SK-N-SH treated with all-trans-retinoic acid at 6 μM for 48 hours (cell line): Measurements from ENCODE around the gene CFTR.

Experiments
- ATAC-seq: fragments of 200-7000 bp; cut with Tn5 transposase; 3 replicates; pipeline ENCODE4 v1.9.1; 2020; ENCODE audit warnings: mild to moderate bottlenecking, moderate library complexity
- ARNTL ChIP-seq: fragments of 450-650 bp; formaldehyde crosslinking; IDR thresholded peaks from 2 replicates; pipeline ENCODE4 v1.5.0; 2020; ENCODE audit warnings: low read depth, mild to moderate bottlenecking, moderate library complexity, borderline replicate concordance
- BACH2 ChIP-seq: fragments of 250-450 bp; sonication (Bioruptor Pico); IDR thresholded peaks from 2 replicates; pipeline ENCODE4 v1.9.0; 2021; ENCODE audit warnings: mild to moderate bottlenecking, borderline replicate concordance
- CSDC2 ChIP-seq: fragments of 250-450 bp; sonication (Bioruptor Pico); IDR thresholded peaks from 2 replicates; pipeline ENCODE4 v1.5.0; 2020; ENCODE audit warnings: mild to moderate bottlenecking, moderate library complexity
- CSRNP3 ChIP-seq: fragments of 250-450 bp; sonication (Bioruptor Pico); IDR thresholded peaks from 2 replicates; pipeline ENCODE4 v1.5.1; 2021; ENCODE audit warnings: mild to moderate bottlenecking, moderate library complexity
- ESRRG ChIP-seq: fragments of 250-450 bp; sonication (Bioruptor Pico); IDR thresholded peaks from 2 replicates; pipeline ENCODE4 v1.6.1; 2021; ENCODE audit warnings: mild to moderate bottlenecking
- GLIS3 ChIP-seq: fragments of 250-450 bp; sonication (Bioruptor Pico); IDR thresholded peaks from 2 replicates; pipeline ENCODE4 v1.5.0; 2020; ENCODE audit warnings: mild to moderate bottlenecking, moderate library complexity
- ISL1 ChIP-seq: fragments of 250-450 bp; sonication (Bioruptor Pico); IDR thresholded peaks from 2 replicates; pipeline ENCODE4 v2.1.2; 2022; ENCODE audit warnings: mild to moderate bottlenecking, moderate library complexity
- OSR1 ChIP-seq: fragments of 250-450 bp; sonication (Bioruptor Pico); IDR thresholded peaks from 2 replicates; pipeline ENCODE4 v1.8.0; 2022; ENCODE audit warnings: moderate library complexity, mild to moderate bottlenecking, inconsistent platforms
- RARB ChIP-seq: fragments of 250-450 bp; sonication (Bioruptor Pico); IDR thresholded peaks from 2 replicates; pipeline ENCODE4 v1.8.0; 2021; ENCODE audit warnings: mild to moderate bottlenecking, moderate library complexity
- TSHZ2 ChIP-seq: fragments of 250-450 bp; sonication (Bioruptor Pico); IDR thresholded peaks from 2 replicates; pipeline ENCODE4 v1.5.0; 2020; ENCODE audit warnings: mild to moderate bottlenecking, moderate library complexity
- ZC3H10 ChIP-seq: fragments of 250-450 bp; sonication (Bioruptor Pico); IDR thresholded peaks from 2 replicates; pipeline ENCODE4 v1.5.1; 2021; ENCODE audit warnings: mild to moderate bottlenecking, moderate library complexity
- ZFP3 ChIP-seq: fragments of 250-450 bp; sonication (Bioruptor Pico); IDR thresholded peaks from 2 replicates; pipeline ENCODE4 v1.5.0; 2020; ENCODE audit warnings: mild to moderate bottlenecking, moderate library complexity
- ZNF565 ChIP-seq: fragments of 450-650 bp; formaldehyde crosslinking; conservative IDR thresholded peaks from 2 replicates; pipeline ENCODE4 v1.5.0; 2020; ENCODE audit warnings: low read depth, mild to moderate bottlenecking, moderate library complexity
- ZNF70 ChIP-seq: fragments of 450-650 bp; formaldehyde crosslinking; IDR thresholded peaks from 2 replicates; pipeline ENCODE4 v1.5.0; 2020; ENCODE audit warnings: mild to moderate bottlenecking, moderate library complexity
- ZNF8 ChIP-seq: fragments of 450-650 bp; formaldehyde crosslinking; IDR thresholded peaks from 2 replicates; pipeline ENCODE4 v1.5.0; 2020; ENCODE audit warnings: mild to moderate bottlenecking, moderate library complexity
- TF ChIP-seq, protein P1 (sequence below): fragments of 250-450 bp; sonication (Bioruptor Pico); IDR thresholded peaks from 2 replicates; pipeline ENCODE4 v1.8.0; 2020; ENCODE audit warnings: mild to moderate bottlenecking, moderate library complexity, borderline replicate concordance

The CFTR gene

GRCh38 chr7:117544061-117544460, 64.2 kb downstream of the CFTR start (continued):
- no peak for TF ChIP-seq TSHZ2 (CRISPR knock-in tag)
- TF ChIP-seq ESRRG (CRISPR knock-in tag), result no peak
- TF ChIP-seq OSR1, result no peak
- TF ChIP-seq, all 23 proteins: peak for 0

DNA sequence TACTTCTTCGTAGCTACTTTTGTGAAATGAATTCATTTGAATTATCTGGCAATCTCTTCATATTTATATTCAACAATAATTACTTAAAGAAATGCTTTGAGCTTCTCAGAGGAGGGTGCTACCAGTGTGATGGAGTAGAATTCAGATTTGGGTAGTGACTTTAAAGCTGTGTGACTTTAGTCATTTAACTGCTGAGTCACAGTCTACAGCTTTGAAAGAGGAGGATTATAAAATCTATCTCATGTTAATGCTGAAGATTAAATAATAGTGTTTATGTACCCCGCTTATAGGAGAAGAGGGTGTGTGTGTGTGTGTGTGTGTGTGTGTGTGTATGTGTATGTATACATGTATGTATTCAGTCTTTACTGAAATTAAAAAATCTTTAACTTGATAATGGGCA, 68.2 kb downstream of the CFTR start:
- no peak for ATAC-seq
- no peak for TF ChIP-seq ZNF8 (CRISPR knock-in tag)
- TF ChIP-seq ZNF565, result no peak
- no peak for TF ChIP-seq CSRNP3 (CRISPR knock-in tag)
- TF ChIP-seq, all 23 proteins: peak for 0

GRCh38 chr7:117550625-117551024, 70.8 kb downstream of the CFTR start:
- ATAC-seq, result no peak

More at GRCh38 chr7:117550625-117551024, 70.8 kb downstream of the CFTR start:
- TF ChIP-seq ZNF70 (CRISPR knock-in tag) (no peak), ZNF565 (no peak), BACH2 (CRISPR knock-in tag) (no peak), GLIS3 (no peak), ZC3H10 (CRISPR knock-in tag) (no peak), ZFP3 (CRISPR knock-in tag) (no peak), CSRNP3 (CRISPR knock-in tag) (no peak), CSDC2 (CRISPR knock-in tag) (no peak), TSHZ2 (CRISPR knock-in tag) (no peak), ARNTL (CRISPR knock-in tag) (no peak), RARB (no peak), ISL1 (CRISPR knock-in tag) (no peak)
- TF ChIP-seq, protein P1, sequence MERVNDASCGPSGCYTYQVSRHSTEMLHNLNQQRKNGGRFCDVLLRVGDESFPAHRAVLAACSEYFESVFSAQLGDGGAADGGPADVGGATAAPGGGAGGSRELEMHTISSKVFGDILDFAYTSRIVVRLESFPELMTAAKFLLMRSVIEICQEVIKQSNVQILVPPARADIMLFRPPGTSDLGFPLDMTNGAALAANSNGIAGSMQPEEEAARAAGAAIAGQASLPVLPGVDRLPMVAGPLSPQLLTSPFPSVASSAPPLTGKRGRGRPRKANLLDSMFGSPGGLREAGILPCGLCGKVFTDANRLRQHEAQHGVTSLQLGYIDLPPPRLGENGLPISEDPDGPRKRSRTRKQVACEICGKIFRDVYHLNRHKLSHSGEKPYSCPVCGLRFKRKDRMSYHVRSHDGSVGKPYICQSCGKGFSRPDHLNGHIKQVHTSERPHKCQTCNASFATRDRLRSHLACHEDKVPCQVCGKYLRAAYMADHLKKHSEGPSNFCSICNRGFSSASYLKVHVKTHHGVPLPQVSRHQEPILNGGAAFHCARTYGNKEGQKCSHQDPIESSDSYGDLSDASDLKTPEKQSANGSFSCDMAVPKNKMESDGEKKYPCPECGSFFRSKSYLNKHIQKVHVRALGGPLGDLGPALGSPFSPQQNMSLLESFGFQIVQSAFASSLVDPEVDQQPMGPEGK (CRISPR knock-in tag), result no peak
- TF ChIP-seq, all 23 proteins: peak for 0
